Uterus (tissue), 2 donors: ENCODE results near the gene TRIO.

Experiments used
- CTCF ChIP-seq, 4 experiments: fragments of 200-600 bp in 2 of 4; fragments of 450-650 bp in 2 of 4; sonication (generic) in 2 of 4; IDR thresholded peaks; one replicate each; pipeline ENCODE4 v1.5.1; 2016 to 2019; ENCODE audit warnings: antibody characterized with exemption in 4 of 4, mild to moderate bottlenecking in 2 of 4, moderate library complexity in 1 of 4
- POLR2A ChIP-seq, 2 donors: fragments of 450-650 bp; IDR thresholded peaks; one replicate each; pipeline ENCODE4 v1.6.1; 2016; ENCODE audit warnings: antibody characterized with exemption in 2 of 2, mild to moderate bottlenecking in 1 of 2, moderate library complexity in 1 of 2

- TF ChIP-seq CTCF (IDR thresholded peaks at IDR 0.05) (no peak), POLR2A (IDR thresholded peaks at IDR 0.05) (no peak)
These were observed 15.6 kb upstream of the TRIO start for GRCh38 chr5:14127587-14127986.
